ENCODE results near the gene LEAP2.

GRCh38 chr5:132834057-132834456 is 39.4 kb upstream of the LEAP2 start:
- TF ChIP-seq, protein P1, sequence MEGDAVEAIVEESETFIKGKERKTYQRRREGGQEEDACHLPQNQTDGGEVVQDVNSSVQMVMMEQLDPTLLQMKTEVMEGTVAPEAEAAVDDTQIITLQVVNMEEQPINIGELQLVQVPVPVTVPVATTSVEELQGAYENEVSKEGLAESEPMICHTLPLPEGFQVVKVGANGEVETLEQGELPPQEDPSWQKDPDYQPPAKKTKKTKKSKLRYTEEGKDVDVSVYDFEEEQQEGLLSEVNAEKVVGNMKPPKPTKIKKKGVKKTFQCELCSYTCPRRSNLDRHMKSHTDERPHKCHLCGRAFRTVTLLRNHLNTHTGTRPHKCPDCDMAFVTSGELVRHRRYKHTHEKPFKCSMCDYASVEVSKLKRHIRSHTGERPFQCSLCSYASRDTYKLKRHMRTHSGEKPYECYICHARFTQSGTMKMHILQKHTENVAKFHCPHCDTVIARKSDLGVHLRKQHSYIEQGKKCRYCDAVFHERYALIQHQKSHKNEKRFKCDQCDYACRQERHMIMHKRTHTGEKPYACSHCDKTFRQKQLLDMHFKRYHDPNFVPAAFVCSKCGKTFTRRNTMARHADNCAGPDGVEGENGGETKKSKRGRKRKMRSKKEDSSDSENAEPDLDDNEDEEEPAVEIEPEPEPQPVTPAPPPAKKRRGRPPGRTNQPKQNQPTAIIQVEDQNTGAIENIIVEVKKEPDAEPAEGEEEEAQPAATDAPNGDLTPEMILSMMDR (IDR thresholded peaks at IDR 0.05) = no peak
- TF ChIP-seq POLR2AphosphoS5 (IDR thresholded peaks at IDR 0.05) (no peak), POLR2A (IDR thresholded peaks at IDR 0.05) (no peak)

All from prostate gland (tissue), 2 donors.